Kidney (tissue), 14 donors: ENCODE measurements around the gene STYXL1. TPM values are rescaled to one million over a fixed set of nuclear protein-coding genes. Genes with fewer than 3 reads are reported as not detected.

ENCODE experiments used
- DNase-seq, 5 donors: peaks; one replicate each; pipeline ENCODE4 v3.0.0-alpha.2; 2013 to 2020
- FAIRE-seq: peaks from 2 replicates; lab custom pipeline; 2012; peaks lifted over from hg19 to GRCh38; lab: Jason Lieb, UNC
- H3K27ac ChIP-seq, 2 donors: one replicate each; pipeline ENCODE4 v1.7.0; 2013; ENCODE audit warnings: low read depth in 2 of 2, low read length in 2 of 2, inconsistent platforms in 1 of 2
- H3K27me3 ChIP-seq: one replicate; pipeline ENCODE4 v1.7.1; 2013; ENCODE audit warnings: low read length, inconsistent platforms; ENCODE audit not compliant: control insufficient read depth, insufficient read depth
- H3K36me3 ChIP-seq, 3 donors: one replicate each; pipeline versions ENCODE4 v1.7.0 to v1.7.1; 2013; ENCODE audit warnings: low read length in 3 of 3, control low read depth in 1 of 3, inconsistent platforms in 1 of 3; ENCODE audit not compliant: insufficient read depth in 3 of 3, control insufficient read depth in 2 of 3
- H3K4me1 ChIP-seq, 3 donors: one replicate each; pipeline versions ENCODE4 v1.7.0 to v1.7.1; 2013; ENCODE audit warnings: low read length in 3 of 3, inconsistent platforms in 1 of 3, low read depth in 1 of 3; ENCODE audit not compliant: control insufficient read depth in 2 of 3, insufficient read depth in 2 of 3
- H3K4me3 ChIP-seq, 3 donors: one replicate each; pipeline versions ENCODE4 v1.7.0 to v1.8.1; 2013; ENCODE audit warnings: low read length in 3 of 3, control low read depth in 1 of 3, inconsistent platforms in 1 of 3
- H3K9ac ChIP-seq, 3 donors: one replicate each; pipeline versions ENCODE4 v1.7.0 to v1.7.1; 2013; ENCODE audit warnings: low read length in 3 of 3, control low read depth in 1 of 3, inconsistent platforms in 1 of 3
- H3K9me3 ChIP-seq, 3 donors: one replicate each; pipeline versions ENCODE4 v1.7.0 to v1.7.1; 2013; ENCODE audit warnings: low read length in 3 of 3, control low read depth in 1 of 3, inconsistent platforms in 1 of 3; ENCODE audit not compliant: control insufficient read depth in 2 of 3, insufficient read depth in 1 of 3
- CTCF ChIP-seq: IDR thresholded peaks from 3 replicates; pipeline ENCODE4 v1.5.1; 2012; ENCODE audit warnings: mild to moderate bottlenecking, moderate library complexity, borderline replicate concordance; ENCODE audit not compliant: insufficient read depth; ENCODE audit errors: extremely low read depth
- intact Hi-C: fragments of 100-400 bp; cut with DNase I; formaldehyde crosslinking; loops from one replicate; pipeline ENCODE4 v1.11.1; 2022
- polyA plus RNA-seq: library from polyadenylated mRNA; stranded (reverse); fragments of 350-450 nt; fragmentation: Illumina TruSeq; extraction: RNeasy Lipid Tissue Mini Kit (QIAGEN cat#74804); gene quantifications from one replicate; pipeline ENCODE4 v1.2.3, GENCODE V29; 2014; ENCODE audit warnings: low read depth, low replicate concordance; ENCODE audit not compliant: insufficient read depth
- total RNA-seq: library from RNA; stranded (reverse); fragmentation: NEBNext Ultra II Directional; extraction: Animal tissue kit (Norgen Biotek cat#: 25700); gene quantifications from one replicate; pipeline ENCODE4 v1.2.1, GENCODE V29; 2021
- donor health status: control.
- donor health status: control.
- donor health status: control.
- donor health status: control.
- donor health status: control.
- donor health status: DM: yes; HTN: yes; CAD: no.
- donor health status: Normal renal cell carcinoma (clear cell type).

The STYXL1 gene
- total and polyA plus RNA-seq, 2 donors from 2014 or later: 29.9 to 55.5 TPM

- Histone ChIP-seq H3K9ac (no peak overlapping the region), H3K9me3 (no peaks in the 10 kb centered on the region), H3K27me3 (no peaks in the 10 kb centered on the region), H3K4me3 (no peak overlapping the region), H3K27ac (no peak overlapping the region), H3K36me3 (peaks cover 2 to 62% (median 44%) of the 10 kb centered on the region in 3 donors), H3K4me1 (no peaks in the 10 kb centered on the region)
- TF ChIP-seq CTCF: no peak
- intact Hi-C loops: no loop called here
- FAIRE-seq: no peak
- no peak for DNase-seq
Observed at GRCh38 chr7:76057813-76058145, 10.0 kb upstream of the STYXL1 start.

- H3K9ac ChIP-seq: no peak overlapping the region
Observed at GRCh38 chr7:76057103-76057812, 9.5 kb upstream of the STYXL1 start.

GRCh38 chr7:76056241-76056640 is 8.4 kb upstream of the STYXL1 start:
- Histone ChIP-seq H3K36me3 (peaks cover 2 to 53% (median 38%) of the 10 kb centered on the region in 3 donors), H3K27me3 (no peaks in the 10 kb centered on the region), H3K9ac (no peak overlapping the region), H3K4me1 (no peaks in the 10 kb centered on the region), H3K9me3 (no peaks in the 10 kb centered on the region), H3K27ac (no peak overlapping the region), H3K4me3 (no peak overlapping the region)
- intact Hi-C loops: no loop called here
- no peak for TF ChIP-seq CTCF
- DNase-seq (no peak), FAIRE-seq (no peak)

More at GRCh38 chr7:76057103-76057812, 9.5 kb upstream of the STYXL1 start:
- intact Hi-C loops: no loop called here
- FAIRE-seq (no peak), DNase-seq (no peak)
- Histone ChIP-seq H3K27me3 (no peaks in the 10 kb centered on the region), H3K36me3 (peaks cover 2 to 62% (median 44%) of the 10 kb centered on the region in 3 donors), H3K9me3 (no peaks in the 10 kb centered on the region), H3K4me1 (no peaks in the 10 kb centered on the region), H3K4me3 (no peak overlapping the region), H3K27ac (no peak overlapping the region)
- TF ChIP-seq CTCF: no peak
